HG03280 (cell line): ENCODE data around the gene PCDHA5.
"Not testable (repeated sequence)": the region's sequence is repeated elsewhere in the genome, so short reads cannot be mapped to it uniquely, and the experiment has no call there.

Experiments
- ATAC-seq: cut with Tn5 transposase; IDR thresholded peaks from one replicate; pipeline ENCODE4 v1.9.1; 2021; ENCODE audit warnings: mild to moderate bottlenecking, moderate library complexity; ENCODE audit not compliant: unreplicated experiment

PCDHA5 gene

DNA sequence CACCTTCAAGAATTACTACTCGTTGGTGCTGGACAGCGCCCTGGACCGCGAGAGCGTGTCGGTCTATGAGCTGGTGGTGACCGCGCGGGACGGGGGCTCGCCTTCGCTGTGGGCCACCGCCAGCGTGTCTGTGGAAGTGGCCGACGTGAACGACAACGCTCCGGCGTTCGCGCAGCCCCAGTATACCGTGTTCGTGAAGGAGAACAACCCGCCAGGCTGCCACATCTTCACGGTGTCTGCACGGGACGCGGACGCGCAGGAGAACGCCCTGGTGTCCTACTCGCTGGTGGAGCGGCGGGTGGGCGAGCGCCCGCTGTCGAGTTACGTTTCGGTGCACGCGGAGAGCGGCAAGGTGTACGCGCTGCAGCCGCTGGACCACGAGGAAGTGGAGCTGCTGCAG is 1.6 kb downstream of the PCDHA5 start:
- not testable (repeated sequence) for ATAC-seq

DNA sequence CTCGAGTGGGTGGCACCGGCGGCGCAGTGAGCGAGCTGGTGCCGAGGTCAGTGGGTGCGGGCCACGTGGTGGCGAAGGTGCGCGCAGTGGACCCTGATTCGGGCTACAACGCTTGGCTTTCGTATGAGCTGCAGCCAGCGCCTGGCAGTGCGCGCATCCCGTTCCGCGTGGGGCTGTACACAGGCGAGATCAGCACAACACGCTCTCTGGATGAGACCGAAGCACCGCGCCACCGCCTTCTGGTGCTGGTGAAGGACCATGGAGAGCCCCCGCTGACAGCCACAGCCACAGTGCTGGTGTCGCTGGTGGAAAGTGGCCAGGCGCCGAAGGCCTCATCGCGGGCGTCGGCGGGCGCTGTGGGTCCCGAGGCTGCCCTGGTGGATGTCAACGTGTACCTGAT is 2.1 kb downstream of the PCDHA5 start:
- no peak for ATAC-seq

DNA sequence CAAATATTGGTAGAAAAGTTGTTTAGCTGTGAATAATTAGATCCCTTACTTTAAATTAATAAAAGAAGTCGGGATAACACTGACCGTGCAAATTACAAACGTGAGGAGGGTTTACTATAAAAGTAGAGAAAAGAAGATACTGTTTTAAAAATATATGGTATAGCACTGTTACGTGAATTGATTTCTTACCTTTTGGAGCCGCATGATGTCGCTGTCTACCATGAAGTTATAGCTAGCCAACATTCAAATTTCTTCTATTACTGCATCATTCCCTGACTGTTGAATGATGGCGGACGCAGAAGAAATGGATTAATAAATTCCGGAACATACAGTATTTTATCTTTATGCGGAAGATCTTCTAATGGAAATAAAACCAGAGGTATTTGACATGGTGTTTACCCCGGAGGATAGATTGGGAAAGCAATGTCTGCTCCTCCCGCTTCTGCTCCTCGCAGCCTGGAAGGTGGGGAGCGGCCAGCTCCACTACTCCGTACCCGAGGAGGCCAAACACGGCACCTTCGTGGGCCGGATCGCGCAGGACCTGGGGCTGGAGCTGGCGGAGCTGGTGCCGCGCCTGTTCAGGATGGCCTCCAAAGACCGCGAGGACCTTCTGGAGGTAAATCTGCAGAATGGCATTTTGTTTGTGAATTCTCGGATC is 6.4 kb downstream of the PCDHA5 start, which contains the start of gene PCDHA6:
Gene PCDHA6, plus strand, starts transcription at position 257 of the 658 bp plus-strand sequence. Its CDS starts 132 bp downstream, at position 389.
- ATAC-seq, result no peak

DNA sequence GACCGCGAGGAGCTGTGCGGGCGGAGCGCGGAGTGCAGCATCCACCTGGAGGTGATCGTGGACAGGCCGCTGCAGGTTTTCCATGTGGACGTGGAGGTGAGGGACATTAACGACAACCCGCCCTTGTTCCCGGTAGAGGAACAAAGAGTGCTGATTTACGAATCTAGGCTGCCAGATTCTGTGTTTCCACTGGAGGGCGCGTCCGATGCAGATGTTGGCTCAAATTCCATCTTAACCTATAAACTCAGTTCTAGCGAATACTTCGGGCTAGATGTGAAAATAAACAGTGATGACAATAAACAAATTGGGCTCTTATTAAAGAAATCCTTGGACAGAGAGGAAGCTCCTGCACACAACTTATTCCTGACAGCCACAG is 6.9 kb downstream of the PCDHA5 start:
- no peak for ATAC-seq

DNA sequence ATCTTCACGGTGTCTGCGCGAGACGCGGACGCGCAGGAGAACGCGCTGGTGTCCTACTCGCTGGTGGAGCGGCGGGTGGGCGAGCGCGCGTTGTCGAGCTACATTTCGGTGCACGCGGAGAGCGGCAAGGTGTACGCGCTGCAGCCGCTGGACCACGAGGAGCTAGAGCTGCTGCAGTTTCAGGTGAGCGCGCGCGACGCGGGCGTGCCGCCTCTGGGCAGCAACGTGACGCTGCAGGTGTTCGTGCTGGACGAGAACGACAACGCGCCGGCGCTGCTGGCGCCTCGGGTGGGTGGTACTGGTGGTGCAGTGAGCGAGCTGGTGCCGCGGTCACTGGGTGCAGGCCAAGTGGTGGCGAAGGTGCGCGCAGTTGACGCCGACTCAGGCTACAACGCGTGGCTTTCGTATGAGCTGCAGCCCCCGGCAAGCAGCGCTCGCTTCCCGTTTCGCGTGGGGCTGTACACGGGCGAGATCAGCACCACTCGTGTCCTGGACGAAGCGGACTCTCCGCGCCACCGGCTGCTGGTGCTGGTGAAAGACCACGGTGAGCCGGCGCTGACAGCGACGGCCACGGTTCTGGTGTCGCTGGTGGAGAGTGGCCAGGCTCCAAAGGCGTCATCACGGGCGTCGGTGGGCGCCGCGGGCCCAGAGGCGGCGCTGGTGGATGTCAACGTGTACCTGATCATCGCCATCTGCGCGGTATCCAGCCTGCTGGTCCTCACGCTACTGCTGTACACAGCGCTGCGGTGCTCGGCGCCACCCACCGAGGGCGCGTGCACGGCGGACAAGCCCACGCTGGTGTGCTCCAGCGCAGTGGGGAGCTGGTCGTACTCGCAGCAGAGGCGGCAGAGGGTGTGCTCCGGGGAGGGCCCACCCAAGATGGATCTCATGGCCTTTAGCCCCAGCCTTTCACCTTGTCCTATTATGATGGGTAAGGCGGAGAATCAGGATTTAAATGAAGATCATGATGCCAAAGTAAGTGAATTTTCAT is 8.4 kb downstream of the PCDHA5 start:
- ATAC-seq, result not testable (repeated sequence)

DNA sequence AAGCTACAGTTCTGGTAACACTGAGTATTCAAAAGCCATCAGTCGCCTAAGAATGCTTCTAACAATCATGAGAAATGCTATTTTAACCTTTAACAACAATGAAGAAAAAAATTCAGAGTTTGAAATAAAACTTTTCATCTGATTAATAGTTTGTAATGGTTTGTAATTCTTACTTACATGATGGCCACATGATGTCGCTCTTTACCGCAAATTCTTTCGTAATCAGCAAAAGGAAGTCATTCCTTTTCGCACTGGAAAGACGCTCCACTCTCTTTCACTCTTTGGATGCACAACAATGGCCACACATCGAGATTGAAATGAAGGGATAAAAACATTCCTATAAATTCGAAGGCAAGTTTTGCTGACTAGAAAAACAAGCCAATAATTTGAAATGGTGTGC is 12.6 kb downstream of the PCDHA5 start, which contains the start of gene PCDHA7:
Gene PCDHA7, plus strand, starts transcription at position 277 of the 400 bp plus-strand sequence. Its CDS starts 115 bp downstream, at position 392.
- no peak for ATAC-seq

DNA sequence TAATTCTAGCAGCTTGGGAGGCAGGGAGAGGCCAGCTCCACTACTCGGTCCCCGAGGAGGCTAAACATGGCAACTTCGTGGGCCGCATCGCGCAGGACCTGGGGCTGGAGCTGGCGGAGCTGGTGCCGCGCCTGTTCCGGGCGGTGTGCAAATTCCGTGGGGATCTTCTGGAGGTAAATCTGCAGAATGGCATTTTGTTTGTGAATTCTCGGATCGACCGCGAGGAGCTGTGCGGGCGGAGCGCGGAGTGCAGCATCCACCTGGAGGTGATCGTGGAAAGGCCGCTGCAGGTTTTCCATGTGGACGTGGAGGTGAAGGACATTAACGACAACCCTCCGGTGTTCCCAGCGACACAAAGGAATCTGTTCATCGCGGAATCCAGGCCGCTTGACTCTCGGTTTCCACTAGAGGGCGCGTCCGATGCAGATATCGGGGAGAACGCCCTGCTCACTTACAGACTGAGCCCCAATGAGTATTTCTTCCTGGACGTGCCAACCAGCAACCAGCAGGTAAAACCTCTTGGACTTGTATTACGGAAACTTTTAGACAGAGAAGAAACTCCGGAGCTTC is 13.1 kb downstream of the PCDHA5 start:
- ATAC-seq, result not testable (repeated sequence)

DNA sequence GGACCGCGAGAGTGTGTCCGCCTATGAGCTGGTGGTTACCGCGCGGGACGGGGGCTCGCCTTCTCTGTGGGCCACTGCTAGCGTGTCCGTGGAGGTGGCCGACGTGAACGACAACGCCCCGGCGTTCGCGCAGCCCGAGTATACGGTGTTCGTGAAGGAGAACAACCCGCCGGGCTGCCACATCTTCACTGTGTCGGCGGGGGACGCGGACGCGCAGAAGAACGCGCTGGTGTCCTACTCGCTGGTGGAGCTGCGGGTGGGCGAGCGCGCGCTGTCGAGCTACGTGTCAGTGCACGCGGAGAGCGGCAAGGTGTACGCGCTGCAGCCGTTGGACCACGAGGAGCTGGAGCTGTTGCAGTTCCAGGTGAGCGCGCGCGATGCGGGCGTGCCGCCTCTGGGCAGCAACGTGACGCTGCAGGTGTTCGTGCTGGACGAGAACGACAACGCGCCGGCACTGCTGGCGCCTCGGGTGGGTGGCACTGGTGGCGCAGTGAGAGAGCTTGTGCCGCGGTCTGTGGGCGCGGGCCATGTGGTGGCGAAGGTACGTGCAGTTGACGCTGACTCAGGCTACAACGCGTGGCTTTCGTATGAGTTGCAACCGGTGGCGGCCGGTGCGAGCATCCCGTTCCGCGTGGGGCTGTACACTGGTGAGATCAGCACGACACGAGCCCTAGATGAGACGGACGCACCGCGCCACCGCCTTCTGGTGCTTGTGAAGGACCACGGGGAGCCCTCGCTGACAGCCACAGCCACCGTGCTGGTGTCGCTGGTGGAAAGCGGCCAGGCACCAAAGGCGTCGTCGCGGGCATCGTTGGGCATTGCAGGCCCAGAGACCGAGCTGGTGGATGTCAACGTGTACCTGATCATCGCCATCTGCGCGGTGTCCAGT is 14.5 kb downstream of the PCDHA5 start:
- ATAC-seq, result no peak

DNA sequence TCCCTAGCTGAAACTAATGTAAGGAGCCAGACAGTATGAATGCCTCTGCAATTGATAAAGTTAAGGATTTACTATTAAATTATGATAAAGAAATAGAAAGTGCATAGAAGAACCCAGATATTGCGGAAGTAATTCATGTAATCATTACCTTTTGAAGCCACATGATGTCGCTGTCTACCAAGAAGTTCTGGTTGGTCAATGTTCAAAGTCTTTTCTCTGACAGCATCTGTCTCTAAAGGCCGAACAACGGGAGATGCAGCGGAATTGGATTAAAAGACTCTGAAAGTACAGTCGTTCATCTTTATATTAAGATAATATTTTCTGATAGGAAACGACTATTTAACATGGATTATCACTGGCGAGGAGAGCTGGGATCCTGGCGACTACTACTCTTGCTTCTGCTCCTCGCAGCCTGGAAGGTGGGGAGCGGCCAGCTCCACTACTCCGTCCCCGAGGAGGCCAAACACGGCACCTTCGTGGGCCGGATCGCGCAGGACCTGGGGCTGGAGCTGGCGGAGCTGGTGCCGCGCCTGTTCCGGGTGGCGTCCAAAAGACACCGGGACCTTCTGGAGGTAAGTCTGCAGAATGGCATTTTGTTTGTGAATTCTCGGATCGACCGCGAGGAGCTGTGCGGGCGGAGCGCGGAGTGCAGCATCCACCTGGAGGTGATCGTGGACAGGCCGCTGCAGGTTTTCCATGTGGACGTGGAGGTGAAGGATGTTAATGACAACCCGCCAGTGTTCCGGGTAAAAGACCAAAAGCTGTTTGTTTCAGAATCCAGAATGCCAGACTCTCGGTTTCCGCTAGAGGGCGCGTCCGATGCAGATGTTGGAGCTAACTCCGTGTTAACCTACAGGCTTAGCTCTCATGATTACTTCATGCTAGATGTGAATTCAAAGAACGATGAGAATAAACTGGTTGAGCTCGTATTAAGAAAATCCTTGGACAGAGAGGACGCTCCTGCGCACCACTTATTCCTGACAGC is 19.9 kb downstream of the PCDHA5 start, which contains the start of gene PCDHA8:
Gene PCDHA8, plus strand, starts transcription at position 210 of the 985 bp plus-strand sequence. Its CDS starts 135 bp downstream, at position 345.
- ATAC-seq, result no peak

DNA sequence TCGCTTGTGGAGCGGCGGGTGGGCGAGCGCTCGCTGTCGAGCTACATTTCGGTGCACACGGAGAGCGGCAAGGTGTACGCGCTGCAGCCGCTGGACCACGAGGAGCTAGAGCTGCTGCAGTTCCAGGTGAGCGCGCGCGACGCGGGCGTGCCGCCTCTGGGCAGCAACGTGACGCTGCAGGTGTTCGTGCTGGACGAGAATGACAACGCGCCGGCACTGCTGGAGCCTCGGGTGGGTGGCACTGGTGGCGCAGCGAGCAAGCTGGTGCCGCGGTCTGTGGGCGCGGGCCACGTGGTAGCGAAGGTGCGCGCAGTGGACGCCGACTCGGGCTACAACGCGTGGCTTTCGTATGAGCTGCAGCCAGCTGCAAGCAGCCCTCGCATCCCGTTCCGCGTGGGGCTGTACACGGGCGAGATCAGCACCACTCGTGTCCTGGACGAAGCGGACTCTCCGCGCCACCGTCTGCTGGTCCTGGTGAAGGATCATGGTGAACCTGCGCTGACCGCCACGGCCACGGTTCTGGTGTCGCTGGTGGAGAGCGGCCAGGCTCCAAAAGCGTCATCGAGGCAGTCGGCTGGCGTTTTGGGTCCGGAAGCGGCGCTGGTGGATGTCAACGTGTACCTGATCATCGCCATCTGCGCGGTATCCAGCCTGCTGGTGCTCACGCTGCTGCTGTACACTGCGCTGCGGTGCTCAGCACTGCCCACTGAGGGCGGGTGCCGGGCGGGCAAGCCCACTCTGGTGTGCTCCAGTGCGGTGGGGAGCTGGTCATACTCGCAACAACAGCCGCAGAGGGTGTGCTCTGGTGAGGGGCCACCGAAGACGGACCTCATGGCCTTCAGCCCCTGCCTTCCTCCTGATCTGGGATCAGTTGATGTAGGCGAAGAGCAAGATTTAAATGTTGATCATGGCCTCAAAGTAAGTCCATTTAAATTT is 21.7 kb downstream of the PCDHA5 start:
- no peak for ATAC-seq

DNA sequence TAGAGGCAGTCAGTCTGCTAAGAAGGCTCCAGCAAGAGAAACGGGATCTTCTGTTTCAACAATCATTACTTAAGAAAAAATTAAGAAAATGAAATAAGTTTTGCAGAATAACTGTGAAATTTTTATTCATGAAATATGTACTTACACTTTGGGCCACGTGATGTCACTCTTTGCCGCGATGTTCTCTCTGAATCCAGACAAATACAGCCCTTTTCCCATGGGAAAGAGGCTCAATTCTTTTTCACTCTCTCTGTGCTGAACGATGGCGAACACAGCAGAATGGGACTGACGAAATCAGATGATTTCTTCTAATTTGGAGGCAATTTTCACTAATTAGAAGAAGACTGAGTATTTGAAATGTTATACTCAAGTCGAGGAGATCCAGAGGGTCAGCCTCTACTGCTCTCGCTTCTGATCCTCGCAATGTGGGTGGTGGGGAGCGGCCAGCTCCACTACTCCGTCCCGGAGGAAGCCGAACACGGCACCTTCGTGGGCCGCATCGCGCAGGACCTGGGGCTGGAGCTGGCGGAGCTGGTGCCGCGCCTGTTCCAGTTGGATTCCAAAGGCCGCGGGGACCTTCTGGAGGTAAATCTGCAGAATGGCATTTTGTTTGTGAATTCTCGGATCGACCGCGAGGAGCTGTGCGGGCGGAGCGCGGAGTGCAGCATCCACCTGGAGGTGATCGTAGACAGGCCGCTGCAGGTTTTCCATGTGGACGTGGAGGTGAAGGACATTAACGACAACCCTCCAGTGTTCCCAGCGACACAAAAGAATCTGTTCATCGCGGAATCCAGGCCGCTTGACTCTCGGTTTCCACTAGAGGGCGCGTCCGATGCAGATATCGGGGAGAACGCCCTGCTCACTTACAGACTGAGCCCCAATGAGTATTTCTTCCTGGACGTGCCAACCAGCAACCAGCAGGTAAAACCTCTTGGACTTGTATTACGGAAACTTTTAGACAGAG is 27.0 kb downstream of the PCDHA5 start, which contains the start of gene PCDHA9:
Gene PCDHA9, plus strand, starts transcription at position 244 of the 964 bp plus-strand sequence. Its CDS starts 114 bp downstream, at position 358.
- ATAC-seq, result not testable (repeated sequence)

DNA sequence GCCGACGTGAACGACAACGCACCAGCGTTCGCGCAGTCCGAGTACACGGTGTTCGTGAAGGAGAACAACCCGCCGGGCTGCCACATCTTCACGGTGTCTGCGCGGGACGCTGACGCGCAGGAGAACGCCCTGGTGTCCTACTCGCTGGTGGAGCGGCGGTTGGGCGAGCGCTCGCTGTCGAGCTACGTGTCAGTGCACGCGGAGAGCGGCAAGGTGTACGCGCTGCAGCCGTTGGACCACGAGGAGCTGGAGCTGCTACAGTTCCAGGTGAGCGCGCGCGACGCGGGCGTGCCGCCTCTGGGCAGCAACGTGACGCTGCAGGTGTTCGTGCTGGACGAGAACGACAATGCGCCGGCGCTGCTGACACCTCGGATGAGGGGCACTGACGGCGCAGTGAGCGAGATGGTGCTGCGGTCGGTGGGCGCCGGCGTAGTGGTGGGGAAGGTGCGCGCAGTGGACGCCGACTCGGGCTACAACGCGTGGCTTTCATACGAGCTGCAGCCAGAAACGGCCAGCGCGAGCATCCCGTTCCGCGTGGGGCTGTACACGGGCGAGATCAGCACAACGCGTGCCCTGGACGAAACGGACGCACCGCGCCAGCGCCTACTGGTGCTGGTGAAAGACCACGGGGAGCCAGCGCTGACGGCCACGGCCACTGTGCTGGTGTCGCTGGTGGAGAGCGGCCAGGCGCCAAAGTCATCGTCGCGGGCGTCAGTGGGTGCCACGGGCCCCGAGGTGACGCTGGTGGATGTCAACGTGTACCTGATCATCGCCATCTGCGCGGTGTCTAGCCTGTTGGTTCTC is 28.6 kb downstream of the PCDHA5 start:
- ATAC-seq, result not testable (repeated sequence)

DNA sequence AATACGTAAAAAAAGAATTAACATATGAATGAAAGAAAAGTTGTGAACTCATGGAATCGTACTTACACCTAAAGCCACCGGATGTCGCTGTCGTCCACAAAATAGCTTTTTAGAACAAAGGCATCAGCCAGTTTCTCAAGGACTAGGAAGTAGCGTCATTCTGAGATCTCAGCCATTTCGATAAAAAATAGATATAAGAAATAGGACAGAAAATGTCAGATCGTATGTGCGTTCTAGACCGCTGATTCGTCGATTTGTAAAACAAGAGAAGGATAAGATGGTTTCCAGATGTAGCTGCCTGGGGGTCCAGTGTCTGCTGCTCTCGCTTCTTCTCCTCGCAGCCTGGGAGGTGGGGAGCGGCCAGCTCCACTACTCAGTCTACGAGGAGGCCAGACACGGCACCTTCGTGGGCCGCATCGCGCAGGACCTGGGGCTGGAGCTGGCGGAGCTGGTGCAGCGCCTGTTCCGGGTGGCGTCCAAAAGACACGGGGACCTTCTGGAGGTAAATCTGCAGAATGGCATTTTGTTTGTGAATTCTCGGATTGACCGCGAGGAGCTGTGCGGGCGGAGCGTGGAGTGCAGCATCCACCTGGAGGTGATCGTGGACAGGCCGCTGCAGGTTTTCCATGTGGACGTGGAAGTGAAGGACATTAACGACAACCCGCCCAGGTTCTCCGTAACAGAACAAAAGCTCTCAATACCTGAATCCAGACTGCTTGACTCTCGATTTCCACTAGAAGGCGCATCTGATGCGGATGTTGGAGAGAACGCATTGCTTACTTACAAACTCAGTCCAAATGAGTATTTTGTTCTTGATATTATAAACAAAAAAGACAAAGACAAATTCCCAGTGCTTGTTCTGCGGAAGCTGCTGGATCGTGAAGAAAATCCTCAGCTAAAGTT is 34.6 kb downstream of the PCDHA5 start, which contains the start of gene PCDHA10:
Gene PCDHA10, plus strand, starts transcription at position 126 of the 903 bp plus-strand sequence. Its CDS starts 152 bp downstream, at position 278.
- no peak for ATAC-seq

DNA sequence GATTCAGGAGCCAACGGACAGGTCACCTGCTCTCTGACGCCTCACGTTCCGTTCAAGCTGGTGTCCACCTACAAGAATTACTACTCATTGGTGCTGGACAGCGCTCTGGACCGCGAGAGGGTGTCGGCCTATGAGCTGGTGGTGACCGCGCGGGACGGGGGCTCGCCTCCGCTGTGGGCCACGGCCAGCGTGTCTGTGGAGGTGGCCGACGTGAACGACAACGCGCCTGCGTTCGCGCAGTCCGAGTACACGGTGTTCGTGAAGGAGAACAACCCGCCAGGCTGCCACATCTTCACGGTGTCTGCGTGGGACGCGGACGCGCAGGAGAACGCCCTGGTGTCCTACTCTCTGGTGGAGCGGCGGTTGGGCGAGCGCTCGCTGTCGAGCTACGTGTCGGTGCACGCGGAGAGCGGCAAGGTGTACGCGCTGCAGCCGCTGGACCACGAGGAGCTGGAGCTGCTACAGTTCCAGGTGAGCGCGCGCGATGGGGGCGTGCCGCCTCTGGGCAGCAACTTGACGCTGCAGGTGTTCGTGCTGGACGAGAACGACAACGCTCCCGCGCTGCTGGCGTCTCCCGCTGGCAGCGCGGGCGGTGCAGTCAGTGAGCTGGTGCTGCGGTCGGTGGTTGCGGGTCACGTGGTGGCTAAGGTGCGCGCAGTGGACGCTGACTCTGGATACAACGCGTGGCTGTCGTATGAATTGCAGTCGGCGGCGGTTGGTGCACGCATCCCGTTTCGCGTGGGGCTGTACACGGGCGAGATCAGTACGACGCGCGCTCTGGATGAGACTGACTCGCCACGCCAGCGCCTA is 36.0 kb downstream of the PCDHA5 start:
- no peak for ATAC-seq
